ENCODE data around the gene RFX4.
A peak's percentile ranks its signal among the peaks of the same experiment; 100 is the strongest.

DNA sequence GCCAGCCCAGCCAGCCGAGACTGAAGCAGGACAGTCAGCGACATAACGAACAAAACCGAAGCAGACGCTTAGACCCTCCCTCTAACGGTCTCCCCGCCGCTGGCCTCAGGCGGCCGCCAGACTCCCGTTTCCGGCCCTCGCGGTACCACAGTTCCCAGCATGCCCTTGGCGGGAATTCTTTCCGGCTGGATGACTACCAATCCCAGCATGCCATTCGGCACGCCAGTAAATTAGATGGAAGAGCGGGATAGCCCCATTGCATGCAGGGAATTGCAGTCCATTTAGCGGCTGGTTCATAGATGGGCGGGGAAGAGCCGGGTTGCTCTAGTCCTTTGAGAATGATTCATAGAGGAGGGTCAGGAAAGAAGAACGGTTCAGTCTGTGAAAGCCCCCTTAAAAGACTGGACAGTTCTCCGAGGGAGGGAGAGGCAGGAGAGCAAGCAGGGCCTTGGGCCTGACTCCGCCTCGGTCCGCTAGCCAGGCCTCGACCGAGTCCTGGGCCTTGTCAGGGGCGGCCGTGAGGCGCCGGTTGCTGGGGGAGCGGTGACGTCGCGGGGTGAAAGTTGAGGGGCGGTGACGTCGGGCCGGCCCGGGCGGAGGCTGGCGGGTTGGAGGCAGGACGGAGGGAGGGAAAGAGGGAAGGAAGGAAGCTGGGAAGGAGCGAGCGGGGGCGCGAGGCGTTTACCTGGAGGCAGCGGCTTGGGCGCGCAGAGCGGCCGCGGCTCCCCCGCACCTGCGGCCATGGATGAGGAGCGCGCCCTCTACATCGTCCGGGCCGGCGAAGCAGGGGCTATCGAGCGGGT is 191.4 kb downstream of the RFX4 start, which contains the start of gene RIC8B:
- TF ChIP-seq POLR2A (IDR thresholded peaks at IDR 0.05; ENCODE audit: low read length) (peak; percentile 94), MAFK (IDR thresholded peaks at IDR 0.05; ENCODE audit: partially characterized antibody) (no peak), ZC3H11A (IDR thresholded peaks at IDR 0.05) (no peak)
- TF ChIP-seq, protein P1, sequence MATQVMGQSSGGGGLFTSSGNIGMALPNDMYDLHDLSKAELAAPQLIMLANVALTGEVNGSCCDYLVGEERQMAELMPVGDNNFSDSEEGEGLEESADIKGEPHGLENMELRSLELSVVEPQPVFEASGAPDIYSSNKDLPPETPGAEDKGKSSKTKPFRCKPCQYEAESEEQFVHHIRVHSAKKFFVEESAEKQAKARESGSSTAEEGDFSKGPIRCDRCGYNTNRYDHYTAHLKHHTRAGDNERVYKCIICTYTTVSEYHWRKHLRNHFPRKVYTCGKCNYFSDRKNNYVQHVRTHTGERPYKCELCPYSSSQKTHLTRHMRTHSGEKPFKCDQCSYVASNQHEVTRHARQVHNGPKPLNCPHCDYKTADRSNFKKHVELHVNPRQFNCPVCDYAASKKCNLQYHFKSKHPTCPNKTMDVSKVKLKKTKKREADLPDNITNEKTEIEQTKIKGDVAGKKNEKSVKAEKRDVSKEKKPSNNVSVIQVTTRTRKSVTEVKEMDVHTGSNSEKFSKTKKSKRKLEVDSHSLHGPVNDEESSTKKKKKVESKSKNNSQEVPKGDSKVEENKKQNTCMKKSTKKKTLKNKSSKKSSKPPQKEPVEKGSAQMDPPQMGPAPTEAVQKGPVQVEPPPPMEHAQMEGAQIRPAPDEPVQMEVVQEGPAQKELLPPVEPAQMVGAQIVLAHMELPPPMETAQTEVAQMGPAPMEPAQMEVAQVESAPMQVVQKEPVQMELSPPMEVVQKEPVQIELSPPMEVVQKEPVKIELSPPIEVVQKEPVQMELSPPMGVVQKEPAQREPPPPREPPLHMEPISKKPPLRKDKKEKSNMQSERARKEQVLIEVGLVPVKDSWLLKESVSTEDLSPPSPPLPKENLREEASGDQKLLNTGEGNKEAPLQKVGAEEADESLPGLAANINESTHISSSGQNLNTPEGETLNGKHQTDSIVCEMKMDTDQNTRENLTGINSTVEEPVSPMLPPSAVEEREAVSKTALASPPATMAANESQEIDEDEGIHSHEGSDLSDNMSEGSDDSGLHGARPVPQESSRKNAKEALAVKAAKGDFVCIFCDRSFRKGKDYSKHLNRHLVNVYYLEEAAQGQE (IDR thresholded peaks at IDR 0.05), result peak; percentile 92
- TF ChIP-seq, protein P2, sequence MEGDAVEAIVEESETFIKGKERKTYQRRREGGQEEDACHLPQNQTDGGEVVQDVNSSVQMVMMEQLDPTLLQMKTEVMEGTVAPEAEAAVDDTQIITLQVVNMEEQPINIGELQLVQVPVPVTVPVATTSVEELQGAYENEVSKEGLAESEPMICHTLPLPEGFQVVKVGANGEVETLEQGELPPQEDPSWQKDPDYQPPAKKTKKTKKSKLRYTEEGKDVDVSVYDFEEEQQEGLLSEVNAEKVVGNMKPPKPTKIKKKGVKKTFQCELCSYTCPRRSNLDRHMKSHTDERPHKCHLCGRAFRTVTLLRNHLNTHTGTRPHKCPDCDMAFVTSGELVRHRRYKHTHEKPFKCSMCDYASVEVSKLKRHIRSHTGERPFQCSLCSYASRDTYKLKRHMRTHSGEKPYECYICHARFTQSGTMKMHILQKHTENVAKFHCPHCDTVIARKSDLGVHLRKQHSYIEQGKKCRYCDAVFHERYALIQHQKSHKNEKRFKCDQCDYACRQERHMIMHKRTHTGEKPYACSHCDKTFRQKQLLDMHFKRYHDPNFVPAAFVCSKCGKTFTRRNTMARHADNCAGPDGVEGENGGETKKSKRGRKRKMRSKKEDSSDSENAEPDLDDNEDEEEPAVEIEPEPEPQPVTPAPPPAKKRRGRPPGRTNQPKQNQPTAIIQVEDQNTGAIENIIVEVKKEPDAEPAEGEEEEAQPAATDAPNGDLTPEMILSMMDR (IDR thresholded peaks at IDR 0.05), result no peak

Data from A549 (cell line).